NCI-H1436 treated with DMSO at 0.1 percent for 48 hours (cell line): ENCODE results near the gene AKAP1.

Experiments
- DNase-seq: peaks from one replicate; lab custom pipeline; 2025; lab: John Stamatoyannopoulos, UW

Gene AKAP1

GRCh38 chr17:57130708-57131461 is 45.8 kb downstream of the AKAP1 start:
- DNase-seq: peak; percentile 54

GRCh38 chr17:57132663-57133062 is 47.6 kb downstream of the AKAP1 start:
- no peak for DNase-seq

- no peak for DNase-seq
These were observed 48.4 kb downstream of the AKAP1 start for GRCh38 chr17:57133486-57133885.

- no peak for DNase-seq
These were observed 50.2 kb downstream of the AKAP1 start for GRCh38 chr17:57135026-57135788.

GRCh38 chr17:57135789-57136291 is 50.8 kb downstream of the AKAP1 start:
- peak; percentile 87 for DNase-seq

- DNase-seq: no peak
These were observed 51.3 kb downstream of the AKAP1 start for GRCh38 chr17:57136355-57136754.

GRCh38 chr17:57138030-57138911 is 53.2 kb downstream of the AKAP1 start:
- no peak for DNase-seq

GRCh38 chr17:57138956-57139576 is 54.0 kb downstream of the AKAP1 start:
- peak; percentile 19 for DNase-seq

- DNase-seq: no peak
These were observed 55.3 kb downstream of the AKAP1 start for GRCh38 chr17:57140316-57140715.

- no peak for DNase-seq
These were observed 57.9 kb downstream of the AKAP1 start for GRCh38 chr17:57142925-57143324.

- no peak for DNase-seq
These were observed 58.3 kb downstream of the AKAP1 start for GRCh38 chr17:57143361-57143760.

GRCh38 chr17:57143919-57144318 is 58.9 kb downstream of the AKAP1 start:
- no peak for DNase-seq

- no peak for DNase-seq
These were observed 59.5 kb downstream of the AKAP1 start for GRCh38 chr17:57144567-57144966.

GRCh38 chr17:57145347-57145746 is 60.3 kb downstream of the AKAP1 start:
- DNase-seq: no peak

- no peak for DNase-seq
These were observed 61.2 kb downstream of the AKAP1 start for GRCh38 chr17:57146273-57146672.

GRCh38 chr17:57151798-57152197 is 66.8 kb downstream of the AKAP1 start:
- no peak for DNase-seq

GRCh38 chr17:57152967-57153528 is 68.0 kb downstream of the AKAP1 start:
- no peak for DNase-seq

- DNase-seq: no peak
These were observed 69.9 kb downstream of the AKAP1 start for GRCh38 chr17:57154921-57155320.

GRCh38 chr17:57158325-57158724 is 73.3 kb downstream of the AKAP1 start:
- DNase-seq: no peak

GRCh38 chr17:57158795-57159194 is 73.7 kb downstream of the AKAP1 start:
- no peak for DNase-seq

GRCh38 chr17:57160624-57161023 is 75.6 kb downstream of the AKAP1 start:
- DNase-seq: no peak
